Measurements from ENCODE around the gene ASF1B.

ASF1B gene

DNA sequence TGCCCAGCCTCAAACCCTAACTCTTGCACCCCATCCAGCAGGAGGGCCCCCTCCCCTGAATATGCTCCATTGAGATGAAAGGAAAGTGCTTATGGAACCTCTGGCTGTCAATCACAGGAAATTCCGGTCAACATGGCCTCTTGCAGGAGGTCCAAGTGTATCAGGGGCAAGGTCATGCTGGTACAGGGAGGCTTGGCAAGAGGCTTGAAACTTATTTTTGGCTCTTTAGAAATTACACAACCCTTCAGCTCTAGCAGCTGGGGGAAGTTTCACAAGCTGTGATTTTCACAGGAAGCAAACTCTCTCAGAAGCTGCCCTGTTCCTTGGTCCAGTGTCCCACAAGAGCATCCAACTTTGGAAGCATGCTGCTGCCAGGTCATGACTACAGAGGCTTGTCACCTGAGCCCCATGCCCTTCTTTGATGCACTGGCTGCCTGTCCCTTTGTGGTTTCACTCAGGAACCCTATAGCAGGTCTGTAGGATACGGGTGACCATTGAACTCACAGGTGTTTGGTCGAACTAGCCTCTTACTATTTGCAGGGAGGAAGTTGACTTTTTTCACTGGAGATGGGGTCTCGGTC, 8.4 kb downstream of the ASF1B start:
- Histone ChIP-seq H3F3A (ENCODE audit: insufficient read depth) (0 out of 2 replicates have a peak, but pooled peaks cover 4% of the 10 kb centered on the region), H3K27me3 (ENCODE audit: low read length) (no peaks in the 10 kb centered on the region), H3K27ac (ENCODE audit: low read depth, low read length) (no peak overlapping the region), H4K20me1 (ENCODE audit: low read depth, low read length) (no peaks in the 10 kb centered on the region), H3K9ac (ENCODE audit: low read length) (no peak overlapping the region), H3K4me3 (ENCODE audit: insufficient read depth, low read length, poor library complexity, severe bottlenecking) (no peak overlapping the region), H3K9me3 (ENCODE audit: insufficient read depth, low read length) (no peaks in the 10 kb centered on the region), H3K36me3 (ENCODE audit: low read length) (no peaks in the 10 kb centered on the region), H3K79me2 (ENCODE audit: insufficient read depth, low read length) (peaks cover 23% of the 10 kb centered on the region), H2AFZ (ENCODE audit: low read depth, low read length, severe bottlenecking) (no peak overlapping the region), H3K4me2 (ENCODE audit: low read depth, low read length, poor library complexity, severe bottlenecking) (no peak overlapping the region), H3K9me2 (replicated peaks; ENCODE audit: insufficient read depth, low read length) (no peaks in the 10 kb centered on the region)
- TF ChIP-seq EZH2phosphoT487 (conservative IDR thresholded peaks at IDR 0.05; ENCODE audit: low read length) (no peak), CTCF (IDR thresholded peaks at IDR 0.05; ENCODE audit: insufficient read depth, low read length, poor library complexity, severe bottlenecking) (no peak)

DNA sequence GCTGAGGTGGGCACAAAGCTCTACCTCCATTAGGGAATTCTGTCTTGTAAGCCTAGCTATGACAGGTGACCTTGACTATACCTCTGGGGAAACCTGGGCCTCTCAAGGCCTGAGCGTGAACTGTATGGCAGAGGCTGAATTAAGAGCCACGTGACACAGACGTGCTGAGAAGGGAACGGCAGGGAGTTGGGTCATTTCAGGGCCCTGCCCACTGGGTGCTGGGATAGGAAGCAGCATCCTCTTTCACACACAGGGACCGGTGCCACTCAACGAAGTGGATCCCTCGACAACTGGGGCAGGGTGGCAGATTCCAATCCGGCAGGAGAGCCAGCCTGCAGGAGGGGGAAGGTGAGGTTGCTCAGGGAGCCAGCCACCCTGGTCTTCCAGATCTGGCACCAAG, 9.2 kb downstream of the ASF1B start:
- Histone ChIP-seq H2AFZ (ENCODE audit: low read depth, low read length, severe bottlenecking) (no peak overlapping the region), H3K36me3 (ENCODE audit: low read length) (no peaks in the 10 kb centered on the region), H3K79me2 (ENCODE audit: insufficient read depth, low read length) (peaks cover 16% of the 10 kb centered on the region), H3K4me3 (ENCODE audit: insufficient read depth, low read length, poor library complexity, severe bottlenecking) (no peak overlapping the region), H4K20me1 (ENCODE audit: low read depth, low read length) (no peaks in the 10 kb centered on the region), H3K9me3 (ENCODE audit: insufficient read depth, low read length) (no peaks in the 10 kb centered on the region), H3K9ac (ENCODE audit: low read length) (no peak overlapping the region), H3K27me3 (ENCODE audit: low read length) (no peaks in the 10 kb centered on the region), H3K27ac (ENCODE audit: low read depth, low read length) (no peak overlapping the region), H3K9me2 (replicated peaks; ENCODE audit: insufficient read depth, low read length) (no peaks in the 10 kb centered on the region), H3K4me2 (ENCODE audit: low read depth, low read length, poor library complexity, severe bottlenecking) (no peak overlapping the region), H3F3A (ENCODE audit: insufficient read depth) (0 out of 2 replicates have a peak, but pooled peaks cover 5% of the 10 kb centered on the region)
- TF ChIP-seq CTCF (IDR thresholded peaks at IDR 0.05; ENCODE audit: insufficient read depth, low read length, poor library complexity, severe bottlenecking) (no peak), EZH2phosphoT487 (conservative IDR thresholded peaks at IDR 0.05; ENCODE audit: low read length) (no peak)

DNA sequence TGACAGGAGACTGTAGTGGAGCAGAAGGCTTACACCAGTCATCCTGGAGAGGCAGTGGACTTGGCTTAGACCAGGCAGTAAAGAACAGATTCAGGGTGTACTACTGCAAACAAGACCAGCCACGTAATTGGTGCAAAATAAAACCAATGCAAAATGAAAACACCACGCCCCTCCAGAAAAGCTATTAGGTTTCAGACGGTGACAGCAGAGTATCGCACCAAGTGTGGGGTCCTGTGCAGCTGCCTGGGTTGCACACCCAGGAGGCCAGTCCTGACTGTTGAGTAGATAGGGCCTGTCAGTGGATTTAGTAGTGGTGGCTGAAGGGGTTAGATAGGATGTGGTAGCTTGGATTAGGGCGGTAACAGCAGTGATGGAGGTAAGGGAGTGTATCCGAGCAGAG, 13.5 kb downstream of the ASF1B start:
- H3K9ac ChIP-seq (ENCODE audit: low read length): no peak overlapping the region
- H3K27me3 ChIP-seq (ENCODE audit: low read length): no peaks in the 10 kb centered on the region
- H3K4me3 ChIP-seq (ENCODE audit: insufficient read depth, low read length, poor library complexity, severe bottlenecking): no peak overlapping the region
- TF ChIP-seq CTCF (IDR thresholded peaks at IDR 0.05; ENCODE audit: insufficient read depth, low read length, poor library complexity, severe bottlenecking): no peak
- no peak for TF ChIP-seq EZH2phosphoT487 (conservative IDR thresholded peaks at IDR 0.05; ENCODE audit: low read length)
- H3K9me3 ChIP-seq (ENCODE audit: insufficient read depth, low read length): no peaks in the 10 kb centered on the region
- no peak overlapping the region for H3K27ac ChIP-seq (ENCODE audit: low read depth, low read length)
- no peaks in the 10 kb centered on the region for H4K20me1 ChIP-seq (ENCODE audit: low read depth, low read length)
- H3K4me2 ChIP-seq (ENCODE audit: low read depth, low read length, poor library complexity, severe bottlenecking): no peak overlapping the region
- H2AFZ ChIP-seq (ENCODE audit: low read depth, low read length, severe bottlenecking): no peak overlapping the region
- no peaks in the 10 kb centered on the region for H3K79me2 ChIP-seq (ENCODE audit: insufficient read depth, low read length)
- no peaks in the 10 kb centered on the region for H3K36me3 ChIP-seq (ENCODE audit: low read length)
- no peaks in the 10 kb centered on the region for H3K9me2 ChIP-seq (replicated peaks; ENCODE audit: insufficient read depth, low read length)
- H3F3A ChIP-seq (ENCODE audit: insufficient read depth): peaks cover 31% of the 10 kb centered on the region
